Fibroblast of lung (primary cell): ENCODE measurements around the gene PDGFA. TPM values are rescaled to one million over a fixed set of nuclear protein-coding genes. Genes with fewer than 3 reads are reported as not detected.

Source experiments
- DNase-seq, 2 donors: peaks; one replicate each; pipeline versions ENCODE4 v3.0.0 to v3.0.0-alpha.2; 2010; ENCODE audit warnings: low read depth in 2 of 2
- H2AFZ ChIP-seq: 2 replicates; pipeline ENCODE4 v1.5.1; 2012; ENCODE audit warnings: low read length, control low read depth, inconsistent platforms
- H3K27ac ChIP-seq: 2 replicates; pipeline ENCODE4 v1.5.1; 2011; ENCODE audit warnings: low read length, control low read depth; ENCODE audit not compliant: insufficient read depth
- H3K27me3 ChIP-seq: 2 replicates; pipeline ENCODE4 v1.5.1; 2011; ENCODE audit warnings: mild to moderate bottlenecking, low read length; ENCODE audit not compliant: control insufficient read depth, insufficient read depth
- H3K36me3 ChIP-seq: 2 replicates; pipeline ENCODE4 v1.5.1; 2011; ENCODE audit warnings: low read length; ENCODE audit not compliant: control insufficient read depth, insufficient read depth
- H3K4me1 ChIP-seq: 2 replicates; pipeline ENCODE4 v1.5.1; 2011; ENCODE audit warnings: low read length; ENCODE audit not compliant: control insufficient read depth, insufficient read depth; ENCODE audit errors: extremely low read depth
- H3K4me2 ChIP-seq: 2 replicates; pipeline ENCODE4 v1.5.1; 2011; ENCODE audit warnings: low read length, control low read depth; ENCODE audit not compliant: insufficient read depth; ENCODE audit errors: extremely low read depth
- H3K4me3 ChIP-seq, 4 experiments: fragments of 200-600 bp in 1 of 4; sonication (generic) in 1 of 4; replicated peaks in 1 of 4; 2 replicates each; pipeline ENCODE4 v1.5.1; 2011 to 2016; ENCODE audit warnings: low read length in 4 of 4, low read depth in 3 of 4, mild to moderate bottlenecking in 3 of 4, control low read depth in 2 of 4, inconsistent platforms in 1 of 4, mixed read lengths in 1 of 4; ENCODE audit not compliant: insufficient read depth in 1 of 4; ENCODE audit errors: control extremely low read depth in 1 of 4
- H3K79me2 ChIP-seq: 2 replicates; pipeline ENCODE4 v1.5.1; 2012; ENCODE audit warnings: mild to moderate bottlenecking, low read length, inconsistent platforms; ENCODE audit not compliant: control insufficient read depth, insufficient read depth
- H3K9ac ChIP-seq: 2 replicates; pipeline ENCODE4 v1.5.1; 2011; ENCODE audit warnings: mild to moderate bottlenecking, low read length, control low read depth; ENCODE audit not compliant: insufficient read depth
- H3K9me3 ChIP-seq: 2 replicates; pipeline ENCODE4 v1.5.1; 2012; ENCODE audit warnings: low read depth, low read length; ENCODE audit not compliant: control insufficient read depth, insufficient read depth
- H4K20me1 ChIP-seq: 2 replicates; pipeline ENCODE4 v1.5.1; 2011; ENCODE audit warnings: low read length; ENCODE audit not compliant: control insufficient read depth, insufficient read depth; ENCODE audit errors: extremely low read depth
- EZH2 ChIP-seq: IDR thresholded peaks from 2 replicates; pipeline ENCODE4 v1.5.1; 2012; ENCODE audit warnings: low read length, control low read depth, mild to moderate bottlenecking; ENCODE audit errors: missing control alignments
- polyA plus RNA-seq, 2 donors: library from polyadenylated mRNA; depleted of rRNA in 1 of 2; stranded (reverse) in 1 of 2; unstranded in 1 of 2; fragments of >200 nt; gene quantifications; 2 replicates each; pipeline ENCODE4 v1.2.1, GENCODE V29; 2011 to 2012; ENCODE audit warnings: missing spikeins in 1 of 2
- total RNA-seq: library from RNA; depleted of rRNA; stranded (reverse); fragments of >200 nt; gene quantifications from 2 replicates; pipeline ENCODE4 v1.2.1, GENCODE V29; 2014
- TF ChIP-seq, protein P1 (sequence below), 2 donors: IDR thresholded peaks in 1 of 2; conservative IDR thresholded peaks in 1 of 2; 1 replicate in 1 of 2; 2 replicates in 1 of 2; pipeline ENCODE4 v1.5.1; 2011 to 2012; ENCODE audit warnings: low read length in 2 of 2, control low read depth in 1 of 2, inconsistent platforms in 1 of 2, low read depth in 1 of 2, mild to moderate bottlenecking in 1 of 2

The PDGFA gene
- total and polyA plus RNA-seq, 2 donors (not counting 1 experiment from before 2014, with no cell fraction given), result 13.5 to 16.9 TPM

- no peak for DNase-seq
- Histone ChIP-seq H3K4me1 (no peaks in the 10 kb centered on the region), H3K4me2 (no peak overlapping the region), H3K9ac (no peak overlapping the region), H3K27ac (no peak overlapping the region), H4K20me1 (no peaks in the 10 kb centered on the region), H3K4me3 (no peak overlapping the region), H3K79me2 (no peaks in the 10 kb centered on the region), H2AFZ (no peak overlapping the region), H3K9me3 (no peaks in the 10 kb centered on the region), H3K36me3 (peaks cover 2% of the 10 kb centered on the region), H3K27me3 (no peaks in the 10 kb centered on the region)
- TF ChIP-seq, protein P1, sequence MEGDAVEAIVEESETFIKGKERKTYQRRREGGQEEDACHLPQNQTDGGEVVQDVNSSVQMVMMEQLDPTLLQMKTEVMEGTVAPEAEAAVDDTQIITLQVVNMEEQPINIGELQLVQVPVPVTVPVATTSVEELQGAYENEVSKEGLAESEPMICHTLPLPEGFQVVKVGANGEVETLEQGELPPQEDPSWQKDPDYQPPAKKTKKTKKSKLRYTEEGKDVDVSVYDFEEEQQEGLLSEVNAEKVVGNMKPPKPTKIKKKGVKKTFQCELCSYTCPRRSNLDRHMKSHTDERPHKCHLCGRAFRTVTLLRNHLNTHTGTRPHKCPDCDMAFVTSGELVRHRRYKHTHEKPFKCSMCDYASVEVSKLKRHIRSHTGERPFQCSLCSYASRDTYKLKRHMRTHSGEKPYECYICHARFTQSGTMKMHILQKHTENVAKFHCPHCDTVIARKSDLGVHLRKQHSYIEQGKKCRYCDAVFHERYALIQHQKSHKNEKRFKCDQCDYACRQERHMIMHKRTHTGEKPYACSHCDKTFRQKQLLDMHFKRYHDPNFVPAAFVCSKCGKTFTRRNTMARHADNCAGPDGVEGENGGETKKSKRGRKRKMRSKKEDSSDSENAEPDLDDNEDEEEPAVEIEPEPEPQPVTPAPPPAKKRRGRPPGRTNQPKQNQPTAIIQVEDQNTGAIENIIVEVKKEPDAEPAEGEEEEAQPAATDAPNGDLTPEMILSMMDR (conservative IDR thresholded peaks at IDR 0.05 in 1 of 2, IDR thresholded peaks at IDR 0.05 in 1 of 2; ENCODE audit: low read depth in 1 of 2, low read length in 2 of 2), result no peak
- TF ChIP-seq EZH2, result no peak
Measured at GRCh38 chr7:500521-501420, 18.9 kb downstream of the PDGFA start.

GRCh38 chr7:499853-500485 lies 19.7 kb downstream of the PDGFA start:
- Histone ChIP-seq H3K36me3 (no peaks in the 10 kb centered on the region), H3K4me2 (no peak overlapping the region), H2AFZ (no peak overlapping the region), H3K4me3 (no peak overlapping the region), H3K27ac (no peak overlapping the region), H3K9ac (no peak overlapping the region), H4K20me1 (no peaks in the 10 kb centered on the region), H3K9me3 (no peaks in the 10 kb centered on the region), H3K4me1 (no peaks in the 10 kb centered on the region), H3K79me2 (no peaks in the 10 kb centered on the region), H3K27me3 (no peaks in the 10 kb centered on the region)
- TF ChIP-seq, protein P1 (conservative IDR thresholded peaks at IDR 0.05 in 1 of 2, IDR thresholded peaks at IDR 0.05 in 1 of 2; ENCODE audit: low read depth in 1 of 2, low read length in 2 of 2), result no peak
- TF ChIP-seq EZH2, result no peak
- DNase-seq, result no peak
